Measurements from ENCODE around the gene NR2F1-AS1. TPM values are rescaled to one million over a fixed set of nuclear protein-coding genes. Genes with fewer than 3 reads are reported as not detected.

The NR2F1-AS1 gene
- total RNA-seq, 1 experiment from 2014 or later: 1.5 TPM

DNA sequence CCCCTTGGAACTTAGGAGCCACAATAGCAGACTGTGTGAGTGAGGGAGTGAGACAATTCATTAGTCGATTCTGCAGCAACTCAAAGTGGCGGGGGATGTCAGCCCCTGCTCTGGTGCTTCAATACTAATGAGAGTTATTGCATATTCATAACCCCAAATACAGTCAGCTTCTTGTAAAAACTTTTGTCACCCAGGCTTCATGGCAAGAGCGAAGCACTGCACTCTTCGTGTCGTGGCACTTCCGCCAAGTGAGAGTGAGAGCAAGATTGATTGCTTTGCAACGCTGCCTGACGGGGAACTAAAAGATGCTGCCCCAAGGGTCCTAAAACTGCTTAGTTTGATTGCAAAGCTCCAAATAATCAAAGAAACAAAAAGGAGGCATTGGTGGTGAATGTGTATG lies 150.9 kb downstream of the NR2F1-AS1 start:
- ChIA-PET POLR2A (no interaction called here), CTCF (interaction anchor here (1.1 to 1.9 kb wide), 2 partner anchors 13 to 228 kb away, joined by 3 to 7 read pairs; no protein-coding TSS in a partner anchor)
- TF ChIP-seq NR1H2 (CRISPR knock-in tag; IDR thresholded peaks at IDR 0.05) (no peak), ZNF121 (CRISPR knock-in tag; IDR thresholded peaks at IDR 0.05) (no peak), ELF4 (CRISPR knock-in tag; IDR thresholded peaks at IDR 0.05; ENCODE audit: low read depth) (no peak), SOX15 (CRISPR knock-in tag; IDR thresholded peaks at IDR 0.05) (no peak)
- TF ChIP-seq, protein P1, sequence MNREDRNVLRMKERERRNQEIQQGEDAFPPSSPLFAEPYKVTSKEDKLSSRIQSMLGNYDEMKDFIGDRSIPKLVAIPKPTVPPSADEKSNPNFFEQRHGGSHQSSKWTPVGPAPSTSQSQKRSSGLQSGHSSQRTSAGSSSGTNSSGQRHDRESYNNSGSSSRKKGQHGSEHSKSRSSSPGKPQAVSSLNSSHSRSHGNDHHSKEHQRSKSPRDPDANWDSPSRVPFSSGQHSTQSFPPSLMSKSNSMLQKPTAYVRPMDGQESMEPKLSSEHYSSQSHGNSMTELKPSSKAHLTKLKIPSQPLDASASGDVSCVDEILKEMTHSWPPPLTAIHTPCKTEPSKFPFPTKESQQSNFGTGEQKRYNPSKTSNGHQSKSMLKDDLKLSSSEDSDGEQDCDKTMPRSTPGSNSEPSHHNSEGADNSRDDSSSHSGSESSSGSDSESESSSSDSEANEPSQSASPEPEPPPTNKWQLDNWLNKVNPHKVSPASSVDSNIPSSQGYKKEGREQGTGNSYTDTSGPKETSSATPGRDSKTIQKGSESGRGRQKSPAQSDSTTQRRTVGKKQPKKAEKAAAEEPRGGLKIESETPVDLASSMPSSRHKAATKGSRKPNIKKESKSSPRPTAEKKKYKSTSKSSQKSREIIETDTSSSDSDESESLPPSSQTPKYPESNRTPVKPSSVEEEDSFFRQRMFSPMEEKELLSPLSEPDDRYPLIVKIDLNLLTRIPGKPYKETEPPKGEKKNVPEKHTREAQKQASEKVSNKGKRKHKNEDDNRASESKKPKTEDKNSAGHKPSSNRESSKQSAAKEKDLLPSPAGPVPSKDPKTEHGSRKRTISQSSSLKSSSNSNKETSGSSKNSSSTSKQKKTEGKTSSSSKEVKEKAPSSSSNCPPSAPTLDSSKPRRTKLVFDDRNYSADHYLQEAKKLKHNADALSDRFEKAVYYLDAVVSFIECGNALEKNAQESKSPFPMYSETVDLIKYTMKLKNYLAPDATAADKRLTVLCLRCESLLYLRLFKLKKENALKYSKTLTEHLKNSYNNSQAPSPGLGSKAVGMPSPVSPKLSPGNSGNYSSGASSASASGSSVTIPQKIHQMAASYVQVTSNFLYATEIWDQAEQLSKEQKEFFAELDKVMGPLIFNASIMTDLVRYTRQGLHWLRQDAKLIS (CRISPR knock-in tag; IDR thresholded peaks at IDR 0.05; ENCODE audit: borderline replicate concordance): no peak
- TF ChIP-seq, protein P2, sequence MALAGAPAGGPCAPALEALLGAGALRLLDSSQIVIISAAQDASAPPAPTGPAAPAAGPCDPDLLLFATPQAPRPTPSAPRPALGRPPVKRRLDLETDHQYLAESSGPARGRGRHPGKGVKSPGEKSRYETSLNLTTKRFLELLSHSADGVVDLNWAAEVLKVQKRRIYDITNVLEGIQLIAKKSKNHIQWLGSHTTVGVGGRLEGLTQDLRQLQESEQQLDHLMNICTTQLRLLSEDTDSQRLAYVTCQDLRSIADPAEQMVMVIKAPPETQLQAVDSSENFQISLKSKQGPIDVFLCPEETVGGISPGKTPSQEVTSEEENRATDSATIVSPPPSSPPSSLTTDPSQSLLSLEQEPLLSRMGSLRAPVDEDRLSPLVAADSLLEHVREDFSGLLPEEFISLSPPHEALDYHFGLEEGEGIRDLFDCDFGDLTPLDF (CRISPR knock-in tag; IDR thresholded peaks at IDR 0.05): no peak
- Mint-ChIP-seq H3K27ac (no peak overlapping the region), H3K4me1 (peaks cover 30% of the 10 kb centered on the region), H3K4me3 (no peak overlapping the region), H3K36me3 (no peaks in the 10 kb centered on the region), H3K9me3 (no peaks in the 10 kb centered on the region), H3K27me3 (ENCODE audit: low read depth) (no peaks in the 10 kb centered on the region)
- DNase-seq (ENCODE audit: low spot score) (no peak), ATAC-seq (no peak)

DNA sequence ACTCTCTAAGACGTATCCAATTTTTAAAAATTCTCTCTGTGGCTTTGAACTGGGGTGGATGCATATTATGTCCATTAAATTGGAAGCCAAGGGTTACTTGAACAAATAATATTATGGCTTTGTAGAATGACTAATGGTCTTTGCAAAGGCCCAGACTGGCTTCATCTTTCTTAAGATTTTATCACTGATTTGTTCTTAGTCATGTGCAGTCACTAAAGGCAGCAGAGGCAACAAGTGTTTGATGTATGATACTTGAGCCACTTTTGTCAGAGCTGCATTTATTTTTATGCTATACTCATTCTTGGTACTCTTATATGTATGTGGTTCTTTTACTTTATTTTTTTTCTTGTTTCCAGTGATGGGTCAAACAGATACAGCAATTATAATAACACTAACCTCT lies 152.2 kb downstream of the NR2F1-AS1 start:
- Mint-ChIP-seq H3K36me3 (no peaks in the 10 kb centered on the region), H3K27me3 (ENCODE audit: low read depth) (no peaks in the 10 kb centered on the region), H3K27ac (no peak overlapping the region), H3K4me1 (peaks cover 40% of the 10 kb centered on the region), H3K9me3 (no peaks in the 10 kb centered on the region), H3K4me3 (no peak overlapping the region)
- DNase-seq (ENCODE audit: low spot score): no peak
- ChIA-PET POLR2A (no interaction called here), CTCF (interaction anchor here (1.9 kb wide), 1 partner anchor 12 kb away, joined by 7 read pairs; no protein-coding TSS in a partner anchor)
- TF ChIP-seq TEAD1 (CRISPR knock-in tag; IDR thresholded peaks at IDR 0.05): no peak
- TF ChIP-seq NFYB (CRISPR knock-in tag; conservative IDR thresholded peaks at IDR 0.05; ENCODE audit: low read depth): no peak
- ATAC-seq: no peak

DNA sequence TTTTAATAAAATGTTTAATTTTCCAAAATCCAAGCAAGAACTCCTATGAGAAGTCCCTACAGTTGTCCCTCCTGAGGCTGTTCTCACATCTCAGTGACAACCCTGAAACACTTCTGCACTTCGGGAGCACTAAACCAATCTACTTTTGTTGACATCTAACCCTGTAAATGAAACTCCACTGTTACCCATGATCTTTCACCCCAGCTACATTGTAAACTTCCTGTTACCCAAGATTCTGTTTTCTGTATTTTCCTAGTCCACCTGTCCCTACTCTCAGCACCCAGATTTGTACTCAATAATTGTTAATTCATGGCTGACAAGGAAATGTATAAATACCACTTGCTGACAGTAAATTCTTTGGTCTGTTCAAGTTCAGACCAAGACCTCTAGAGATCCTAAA lies 153.7 kb downstream of the NR2F1-AS1 start:
- no peak for TF ChIP-seq TEAD4 (CRISPR knock-in tag; IDR thresholded peaks at IDR 0.05)
- TF ChIP-seq EMX1 (CRISPR knock-in tag; IDR thresholded peaks at IDR 0.05): no peak
- TF ChIP-seq, protein P1 (CRISPR knock-in tag; IDR thresholded peaks at IDR 0.05; ENCODE audit: borderline replicate concordance): no peak
- TF ChIP-seq TCF7 (CRISPR knock-in tag; IDR thresholded peaks at IDR 0.05; ENCODE audit: low read depth): no peak
- TF ChIP-seq KAT7 (CRISPR knock-in tag; IDR thresholded peaks at IDR 0.05; ENCODE audit: borderline replicate concordance): no peak
- TF ChIP-seq OVOL2 (CRISPR knock-in tag; IDR thresholded peaks at IDR 0.05; ENCODE audit: borderline replicate concordance): no peak
- no peak for TF ChIP-seq GABPB1 (CRISPR knock-in tag; IDR thresholded peaks at IDR 0.05)
- no peak for TF ChIP-seq NFYB (CRISPR knock-in tag; conservative IDR thresholded peaks at IDR 0.05; ENCODE audit: low read depth)
- CTCF ChIA-PET: no interaction called here
- Mint-ChIP-seq H3K27me3 (ENCODE audit: low read depth) (no peaks in the 10 kb centered on the region), H3K4me1 (peaks cover 55% of the 10 kb centered on the region), H3K9me3 (no peaks in the 10 kb centered on the region), H3K36me3 (no peaks in the 10 kb centered on the region), H3K27ac (peak overlapping the region; percentile 1; the same call in 1 of the 2 replicates), H3K4me3 (no peak overlapping the region)
- DNase-seq (ENCODE audit: low spot score) (no peak), ATAC-seq (no peak)
- POLR2A ChIA-PET: no interaction called here
